MM.1S (cell line): ENCODE data around the gene FOXI1.

Source experiments
- CTCF ChIP-seq: fragments of 300-600 bp; sonication (generic); IDR thresholded peaks from 2 replicates; pipeline ENCODE4 v1.5.1; 2016; ENCODE audit warnings: antibody characterized with exemption, low read length, mixed read lengths
- EZH2phosphoT487 ChIP-seq: fragments of 300-600 bp; sonication (generic); IDR thresholded peaks from 2 replicates; pipeline ENCODE4 v1.6.1; 2018; ENCODE audit warnings: antibody characterized with exemption, low read length

- no peak for TF ChIP-seq CTCF
- no peak for TF ChIP-seq EZH2phosphoT487
These were observed 46.5 kb upstream of the FOXI1 start for GRCh38 chr5:170059221-170059620.
